ENCODE measurements around the gene CENPM. TPM values are rescaled to one million over a fixed set of nuclear protein-coding genes. Genes with fewer than 3 reads are reported as not detected.
"Not testable (repeated sequence)": the region's sequence is repeated elsewhere in the genome, so short reads cannot be mapped to it uniquely, and the experiment has no call there.

CENPM gene
- total RNA-seq, 1 donor from 2014 or later = 10.6 TPM

DNA sequence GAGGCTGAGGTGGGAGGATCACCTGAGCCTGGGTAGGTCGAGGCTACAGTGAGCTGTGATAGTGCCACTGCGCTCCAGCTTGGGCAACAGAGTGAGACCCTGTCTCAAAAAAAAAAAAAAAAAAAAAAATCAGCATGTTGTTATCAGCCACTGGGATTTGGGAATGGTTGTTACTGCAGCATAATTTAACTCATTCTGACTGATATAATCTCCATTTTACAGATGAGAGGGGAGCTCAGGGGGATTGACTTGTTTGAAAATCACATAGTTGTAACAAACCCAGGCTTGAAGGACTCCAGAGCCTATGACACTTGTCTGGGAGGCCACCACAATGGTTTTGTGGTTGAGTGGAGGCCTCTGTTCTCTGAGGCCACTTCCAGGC is 19.3 kb upstream of the CENPM start:
- ATAC-seq = no peak

DNA sequence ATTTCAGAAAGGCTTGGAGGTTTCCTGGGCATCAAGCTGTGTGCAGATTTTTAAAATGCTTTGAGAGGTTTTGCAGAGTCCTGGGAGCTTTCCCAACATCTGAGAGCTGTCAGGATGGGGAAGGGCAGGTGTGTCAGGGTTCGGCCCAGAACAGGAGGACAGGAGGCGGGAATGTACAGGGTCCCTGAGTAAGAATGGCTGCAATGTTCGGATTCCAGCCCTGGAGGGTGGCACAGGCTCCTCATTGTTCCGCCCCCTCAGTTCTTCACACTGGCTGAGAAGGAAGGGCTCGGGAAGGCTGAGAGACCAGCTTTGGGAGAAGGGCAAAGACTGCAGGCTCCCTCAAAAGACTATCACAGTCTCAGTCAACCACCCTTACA is 17.1 kb upstream of the CENPM start:
- no peak for ATAC-seq

DNA sequence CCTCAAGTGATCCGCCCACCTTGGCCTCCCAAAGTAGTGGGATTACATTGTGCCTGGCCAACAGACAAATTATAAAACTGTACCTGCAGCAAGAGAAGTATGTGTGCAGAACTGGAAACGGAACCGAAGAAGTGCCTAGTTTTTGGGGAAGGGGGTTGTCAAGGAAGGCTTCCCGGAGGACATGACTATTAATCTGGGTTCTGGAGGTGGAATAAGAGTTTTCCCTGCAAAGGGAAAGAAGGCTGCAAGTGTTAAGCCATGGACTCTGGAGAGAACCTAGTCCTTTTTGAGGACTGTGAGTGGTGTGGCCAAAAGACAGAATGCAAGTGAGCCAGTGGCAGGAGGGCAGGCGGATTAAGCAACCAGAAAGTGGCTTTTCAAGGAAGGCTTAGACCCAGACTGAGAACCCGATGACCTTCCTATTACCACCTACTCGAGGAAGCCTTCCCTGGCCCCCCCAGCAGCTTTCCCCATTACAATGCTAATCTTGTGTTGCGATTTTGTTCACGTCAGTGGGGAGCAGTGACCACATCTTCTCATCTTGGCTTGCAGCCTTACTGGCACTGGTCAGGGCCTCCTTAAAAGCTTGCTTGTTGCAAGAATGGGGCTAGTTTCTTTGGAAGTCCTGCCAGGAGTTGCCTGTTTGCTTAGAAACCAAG is 16.6 kb upstream of the CENPM start:
- ATAC-seq = no peak

DNA sequence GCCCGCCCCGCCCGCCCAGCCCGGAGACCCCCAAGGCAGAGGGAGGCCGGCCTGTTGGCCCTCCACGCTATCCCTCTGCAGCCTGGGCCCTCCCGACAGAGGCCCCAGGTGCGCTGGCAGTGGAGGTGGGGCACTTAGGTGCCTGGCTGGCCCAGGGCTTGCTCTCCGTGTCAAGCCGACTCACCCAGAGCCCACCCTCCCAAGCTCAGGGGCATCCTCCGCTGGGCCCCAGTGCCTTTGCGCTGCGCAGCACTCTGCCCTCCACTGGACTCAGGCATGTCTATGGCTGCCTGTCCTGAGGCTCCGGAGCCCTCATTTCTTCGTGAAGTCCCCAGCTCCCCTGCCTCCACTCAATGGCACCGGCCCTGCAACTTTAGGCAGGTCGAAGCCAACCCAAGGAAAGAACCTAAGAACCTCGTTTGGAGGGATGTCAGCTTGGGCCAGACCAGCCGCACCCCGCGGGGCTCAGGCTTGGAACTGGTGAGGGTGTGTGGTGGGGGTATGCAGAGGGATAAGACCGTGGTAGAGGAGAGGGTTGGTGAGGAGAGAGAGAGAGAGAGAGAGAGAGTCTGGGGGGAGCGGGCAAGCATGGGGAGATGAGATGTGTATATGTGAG is 11.1 kb upstream of the CENPM start:
- peak; percentile 35 for ATAC-seq

DNA sequence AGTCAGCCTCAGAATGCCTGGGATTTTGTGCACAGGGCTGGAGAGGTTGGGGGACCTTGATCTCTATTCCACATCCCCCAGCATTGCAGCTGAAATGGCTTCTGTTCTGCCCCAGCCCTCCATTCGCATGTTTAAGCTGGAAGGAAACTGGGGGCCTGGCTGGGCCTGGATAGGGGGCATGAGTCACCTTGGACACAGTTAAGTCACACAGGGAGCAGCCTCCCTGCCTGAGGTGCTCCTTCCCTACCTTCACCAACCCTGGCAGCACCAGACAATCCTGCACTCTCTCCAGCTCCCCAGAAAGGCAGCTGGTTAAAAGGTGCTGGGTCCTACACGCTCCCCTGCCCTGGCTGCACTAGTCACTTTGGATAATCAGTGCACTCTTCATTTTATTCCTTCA is 5.8 kb upstream of the CENPM start:
- peak; percentile 17 for ATAC-seq

DNA sequence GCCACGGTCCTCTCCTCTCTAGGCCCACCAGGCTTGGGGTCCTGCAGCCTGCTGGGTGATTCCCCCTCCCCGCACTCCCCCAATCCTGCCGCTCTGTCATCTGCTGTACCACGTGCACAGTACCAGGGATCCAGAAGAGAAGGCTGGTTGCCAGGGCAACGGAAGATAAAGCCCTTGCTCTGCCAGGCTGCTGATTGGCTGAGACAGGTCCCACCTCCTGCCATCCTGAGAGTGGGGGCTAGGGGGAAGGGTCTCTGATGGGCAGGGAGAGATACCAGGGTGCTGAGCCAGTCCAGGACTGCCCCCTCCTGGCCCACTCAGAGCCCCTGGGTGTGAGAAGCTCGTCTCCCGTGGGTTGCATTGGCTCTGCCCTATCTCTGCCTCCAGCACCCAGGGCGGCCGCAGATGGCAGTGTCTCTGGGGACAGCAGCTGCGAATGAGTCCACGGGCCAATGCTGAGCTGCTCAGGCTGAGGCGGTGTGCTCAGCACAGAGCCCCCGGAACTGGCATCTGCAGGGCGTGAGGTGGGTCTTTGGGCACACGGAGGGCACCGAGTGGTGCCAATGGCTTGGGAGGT is 5.0 kb upstream of the CENPM start, which contains the start of gene SMIM45:
Gene SMIM45, plus strand, starts transcription at position 253 of the 577 bp plus-strand sequence.
- ATAC-seq = peak; percentile 12

DNA sequence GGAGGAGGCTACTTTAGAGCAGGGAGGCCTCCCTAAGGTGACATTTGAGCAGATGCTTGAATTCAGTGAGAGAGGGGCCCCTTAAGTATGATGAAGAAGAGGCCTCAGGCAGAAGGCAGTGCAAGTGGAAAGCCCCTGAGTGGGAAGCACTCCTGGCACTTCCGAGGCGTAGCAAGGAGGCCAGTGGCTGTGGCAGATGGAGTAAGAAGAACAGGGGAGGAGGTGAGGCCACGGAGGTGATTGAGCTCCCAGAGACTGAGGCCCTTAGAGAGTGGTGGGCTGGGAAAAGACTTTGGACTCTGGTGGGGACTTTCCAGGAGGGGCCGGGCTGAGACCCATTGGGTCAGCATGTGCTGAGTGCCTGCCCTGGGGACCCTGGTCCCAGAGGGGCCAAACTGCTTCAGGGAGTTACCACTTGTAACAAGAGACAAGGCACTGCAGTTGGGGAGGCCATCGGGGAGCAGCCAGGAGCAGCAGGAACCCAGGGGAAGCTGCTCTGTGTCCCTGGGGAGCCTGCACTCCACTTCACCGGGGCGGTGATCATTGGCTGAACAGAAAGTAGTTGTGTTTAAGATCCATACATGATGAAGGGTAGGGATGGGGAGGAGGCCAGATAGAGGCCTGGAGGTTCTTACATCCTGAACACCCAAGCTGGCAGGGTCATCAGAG is 2.5 kb upstream of the CENPM start:
- ATAC-seq = no peak

DNA sequence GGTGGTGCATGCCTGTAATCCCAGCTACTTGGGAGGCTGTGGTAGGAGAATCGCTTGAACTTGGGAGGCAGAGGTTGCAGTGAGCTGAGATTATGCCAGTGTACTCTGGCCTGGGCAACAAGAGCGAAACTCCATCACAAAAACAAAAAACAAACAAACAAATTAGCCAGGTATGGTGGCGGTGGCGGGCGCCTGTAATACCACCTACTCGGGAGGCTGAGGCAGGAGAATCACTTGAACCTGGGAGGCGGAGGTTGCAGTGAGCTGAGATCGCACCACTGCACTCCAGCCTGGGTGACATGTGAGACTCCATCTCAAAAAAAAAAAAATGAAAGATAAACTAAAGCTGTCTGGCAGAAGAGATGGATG is 2.0 kb upstream of the CENPM start:
- ATAC-seq = not testable (repeated sequence)

DNA sequence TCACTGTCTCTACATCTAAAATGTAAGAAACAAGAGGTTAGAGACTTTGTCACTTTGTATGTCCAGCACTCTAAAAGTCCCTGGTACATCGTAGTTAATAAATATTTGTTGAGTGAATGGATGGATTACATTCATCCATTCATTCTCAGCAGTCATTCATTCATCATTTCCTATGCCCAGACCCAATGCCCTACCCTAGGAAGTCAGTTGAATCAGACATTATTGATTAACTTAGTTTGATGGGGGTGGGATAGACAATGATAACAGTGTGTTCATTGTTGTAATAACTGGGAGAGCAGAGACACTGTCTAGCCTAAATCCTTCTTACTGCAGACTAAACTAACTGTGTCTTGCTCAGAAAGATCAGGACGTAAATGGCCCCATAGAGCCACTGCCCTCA is 1.2 kb upstream of the CENPM start:
- ATAC-seq = no peak

DNA sequence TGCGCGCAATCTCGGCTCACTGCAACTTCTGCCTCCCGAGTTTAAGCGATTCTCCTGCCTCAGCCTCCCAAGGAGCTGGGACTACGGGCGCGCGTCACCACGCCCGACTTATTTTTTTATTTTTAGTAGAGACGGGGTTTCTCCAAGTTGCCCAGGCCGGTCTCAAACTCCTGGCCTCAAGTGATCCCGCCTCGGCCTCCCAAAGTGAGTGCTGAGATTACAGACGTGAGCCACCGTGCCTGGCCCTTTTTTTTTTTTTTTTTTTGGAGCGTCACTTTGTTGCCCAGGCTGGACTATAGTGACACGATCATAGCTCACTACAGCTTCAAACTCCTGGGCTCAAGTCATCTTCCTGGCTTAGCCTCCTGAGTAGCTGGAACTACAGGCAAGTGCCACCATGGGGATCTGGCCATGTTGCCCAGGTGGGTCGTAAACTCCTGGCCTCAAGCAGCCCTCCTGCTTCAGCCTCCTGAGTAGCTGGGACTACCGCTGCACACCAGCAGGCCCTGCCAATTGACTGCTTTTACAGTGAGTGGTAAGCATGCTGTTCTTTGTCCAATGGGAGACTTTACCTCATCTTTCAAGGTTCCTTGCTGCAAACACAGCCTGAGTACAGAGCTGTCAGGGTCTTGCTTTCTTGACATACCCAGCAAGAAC is 600 bp upstream of the CENPM start:
- no peak for ATAC-seq

DNA sequence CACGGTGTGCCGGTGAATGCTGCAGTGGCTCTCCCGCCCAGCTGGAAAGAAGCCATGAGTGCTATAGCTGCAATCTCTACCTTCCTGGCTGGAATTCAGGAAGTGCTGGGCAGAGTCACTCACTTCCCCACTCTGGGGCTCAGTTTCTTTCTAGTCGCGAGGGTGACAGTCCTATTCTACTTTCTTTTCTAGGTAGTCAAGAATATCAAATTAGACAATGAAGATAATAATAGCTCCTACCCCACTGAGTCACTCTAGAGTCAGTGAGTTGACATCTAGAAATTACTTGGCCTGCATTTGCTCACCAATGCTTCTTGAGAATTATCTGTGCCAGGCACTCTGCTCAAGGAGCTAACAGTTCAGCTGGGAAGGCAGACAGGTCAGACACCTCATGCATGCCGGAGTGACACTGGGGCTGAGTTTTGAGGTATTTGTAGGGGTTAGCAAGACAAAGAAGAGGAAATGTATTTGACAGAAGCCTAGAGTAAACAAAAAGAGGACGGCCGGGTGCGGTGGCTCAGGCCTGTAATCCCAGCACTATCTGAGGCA is 3.2 kb downstream of the CENPM start:
- peak; percentile 10 for ATAC-seq

DNA sequence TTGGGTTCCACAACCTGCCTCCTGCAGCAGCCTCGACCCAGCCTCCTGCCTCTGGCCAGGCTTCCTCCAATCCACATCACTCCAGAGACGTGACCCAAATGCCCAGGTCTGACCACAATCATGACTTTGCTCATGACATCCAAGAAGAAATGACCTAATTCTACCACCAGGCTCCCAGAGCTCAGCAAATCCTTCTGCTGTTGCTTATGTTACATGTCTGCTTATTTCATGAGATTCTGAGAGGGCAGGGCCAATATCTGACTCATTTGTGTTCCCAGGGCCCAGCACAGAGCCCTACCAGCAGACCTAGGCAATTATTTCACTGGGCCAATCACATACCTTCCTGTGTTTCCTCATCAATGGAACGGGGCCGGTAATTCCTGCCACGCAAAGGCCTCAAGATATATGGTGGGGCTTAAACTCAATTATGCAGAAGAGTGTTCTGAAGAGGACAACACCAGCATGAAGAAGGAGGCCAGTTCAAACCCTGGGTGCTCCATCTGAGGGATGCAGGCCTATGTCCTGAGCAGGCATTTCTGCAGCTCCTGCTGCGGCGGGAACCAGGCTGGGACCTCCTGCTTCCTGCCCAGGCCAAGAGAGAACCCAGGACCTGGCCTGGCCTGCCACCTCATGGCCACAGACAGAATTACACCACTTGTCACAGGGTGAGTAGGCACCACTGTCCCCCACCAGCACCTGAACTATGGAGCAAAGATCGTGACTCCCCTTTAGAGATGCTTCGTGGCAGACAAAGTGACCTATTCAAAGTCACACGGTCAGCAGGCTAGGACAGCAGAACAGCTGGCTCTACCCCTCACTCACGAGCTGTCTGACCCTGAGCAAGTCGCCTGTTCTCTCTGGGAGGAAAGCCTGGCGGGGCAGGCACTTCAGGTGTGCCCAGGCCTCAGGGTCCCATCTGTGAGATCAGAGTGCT is 5.9 kb downstream of the CENPM start:
- ATAC-seq = peak; percentile 78

DNA sequence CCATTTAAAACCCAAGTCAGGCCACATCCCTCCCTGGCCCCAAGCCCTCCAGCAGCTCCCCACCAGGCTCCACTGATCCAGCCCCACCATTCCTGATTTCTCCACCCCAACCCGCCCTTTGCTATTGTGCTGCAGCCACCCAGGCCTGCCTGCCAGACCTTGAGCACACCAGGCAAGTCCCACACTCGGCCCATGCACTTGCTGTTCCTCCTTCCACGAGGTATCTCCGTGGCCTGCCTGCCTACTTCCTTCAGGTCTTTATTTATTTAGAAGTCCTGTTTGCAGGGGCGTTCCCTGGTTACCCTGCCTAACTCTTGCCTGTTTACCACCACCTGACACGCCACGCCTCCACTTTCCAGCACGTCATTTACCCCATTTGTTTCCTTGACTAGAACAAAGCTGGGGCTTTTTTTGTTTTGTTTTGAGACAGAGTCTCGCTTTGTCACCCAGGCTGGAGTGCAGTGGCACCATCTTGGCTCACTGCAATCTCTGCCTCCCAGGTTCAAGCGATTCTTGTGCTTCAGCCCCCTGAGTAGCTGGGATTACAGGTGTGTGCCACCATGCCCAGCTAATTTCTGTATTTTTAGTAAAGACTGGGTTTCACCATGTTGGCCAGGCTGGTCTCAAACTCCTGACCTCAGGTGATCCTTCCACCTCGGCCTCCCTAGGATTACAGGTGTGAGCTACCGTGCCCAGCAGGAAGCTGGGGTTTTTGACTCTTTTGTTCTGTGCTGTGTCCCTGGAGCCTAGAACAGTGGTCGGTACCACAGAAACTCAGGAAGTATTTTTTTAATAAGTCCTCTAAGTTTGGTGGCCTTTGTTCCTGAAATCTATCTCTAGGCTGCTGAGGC is 6.7 kb downstream of the CENPM start:
- ATAC-seq = peak; percentile 63

DNA sequence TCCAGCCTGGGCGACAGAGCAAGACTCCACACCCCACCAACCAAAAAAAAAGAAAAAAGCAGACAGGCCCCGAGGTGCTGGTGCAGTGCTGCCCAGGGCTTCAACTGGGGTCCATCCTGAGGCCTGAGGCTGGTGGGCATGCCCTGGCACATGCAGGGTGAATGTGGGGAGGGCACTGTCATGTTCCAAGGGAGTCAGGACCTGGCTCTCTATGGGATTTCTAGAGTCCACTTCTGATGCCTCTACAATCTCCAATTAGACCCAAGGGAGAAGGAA is 10.1 kb downstream of the CENPM start:
- no peak for ATAC-seq

DNA sequence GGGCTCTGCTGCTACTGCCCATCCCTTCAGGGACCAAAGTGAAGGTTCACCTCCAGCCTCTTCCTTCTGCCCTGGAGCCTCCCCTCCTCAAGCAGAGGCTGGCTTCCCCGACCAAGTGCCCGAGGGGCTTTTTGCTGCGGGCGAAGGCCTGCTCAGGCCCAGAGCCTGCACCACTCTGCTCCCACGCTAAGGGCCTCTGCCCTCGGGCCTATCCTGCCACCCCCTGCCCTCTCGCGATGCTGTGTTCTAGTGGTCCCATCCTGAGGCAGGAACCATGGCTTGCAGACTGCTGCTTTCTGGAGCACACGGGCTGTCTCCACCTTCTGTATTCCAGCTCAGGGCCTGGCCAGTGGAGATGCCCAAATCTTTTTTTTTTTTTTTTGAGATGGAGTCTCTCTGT is 11.4 kb downstream of the CENPM start:
- no peak for ATAC-seq

DNA sequence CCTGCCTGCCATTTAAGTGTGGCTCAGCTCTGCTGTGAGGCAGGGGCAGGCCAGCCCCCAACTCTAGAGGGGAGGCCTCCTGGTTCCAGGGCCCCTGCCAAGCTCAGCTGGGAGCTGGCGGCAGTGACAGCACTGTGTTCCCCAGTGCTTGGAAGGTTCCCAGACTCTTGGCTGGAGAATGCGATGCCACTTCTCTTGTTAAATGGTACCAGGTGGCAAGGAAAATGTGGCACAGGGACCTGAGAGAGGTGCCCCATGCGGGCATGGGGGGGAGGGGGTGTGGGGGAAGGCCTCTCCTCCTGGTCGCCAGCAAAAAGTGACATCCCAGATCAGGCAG is 12.0 kb downstream of the CENPM start:
- no peak for ATAC-seq

DNA sequence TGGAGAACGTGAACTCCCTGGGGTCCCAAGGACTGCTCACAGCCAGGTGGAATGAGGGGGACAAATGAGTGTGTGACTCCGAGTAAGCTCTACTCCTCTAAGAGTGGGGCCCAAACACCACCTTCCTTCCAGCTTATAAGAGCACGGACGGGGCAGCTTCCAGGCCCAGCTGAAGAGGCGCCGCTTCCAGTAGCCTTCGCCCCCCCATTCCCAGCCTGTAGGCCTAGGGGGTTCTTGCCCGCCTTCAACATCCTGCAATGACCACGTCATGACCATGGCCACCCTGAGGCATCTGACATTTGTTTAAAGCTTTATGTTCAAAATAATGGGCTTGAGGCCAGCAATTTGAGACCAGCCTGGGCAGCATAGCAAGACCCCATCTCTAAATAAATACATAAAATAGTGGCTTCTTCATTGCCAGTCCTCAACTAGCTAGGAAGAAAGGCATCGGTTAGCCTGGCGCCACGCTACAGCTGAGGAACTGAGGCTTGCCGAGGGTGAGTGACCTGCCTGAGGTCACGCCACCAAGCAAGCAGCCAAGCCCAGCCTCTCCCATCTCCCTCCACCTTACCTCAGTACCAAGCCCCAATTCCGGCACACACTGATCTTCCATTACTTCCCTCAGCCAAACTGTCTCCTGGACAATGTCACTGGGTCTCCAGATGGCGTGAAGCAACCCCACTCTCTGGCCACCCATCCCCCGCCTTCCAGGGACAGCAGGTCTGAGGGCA is 12.5 kb downstream of the CENPM start:
- ATAC-seq = no peak

DNA sequence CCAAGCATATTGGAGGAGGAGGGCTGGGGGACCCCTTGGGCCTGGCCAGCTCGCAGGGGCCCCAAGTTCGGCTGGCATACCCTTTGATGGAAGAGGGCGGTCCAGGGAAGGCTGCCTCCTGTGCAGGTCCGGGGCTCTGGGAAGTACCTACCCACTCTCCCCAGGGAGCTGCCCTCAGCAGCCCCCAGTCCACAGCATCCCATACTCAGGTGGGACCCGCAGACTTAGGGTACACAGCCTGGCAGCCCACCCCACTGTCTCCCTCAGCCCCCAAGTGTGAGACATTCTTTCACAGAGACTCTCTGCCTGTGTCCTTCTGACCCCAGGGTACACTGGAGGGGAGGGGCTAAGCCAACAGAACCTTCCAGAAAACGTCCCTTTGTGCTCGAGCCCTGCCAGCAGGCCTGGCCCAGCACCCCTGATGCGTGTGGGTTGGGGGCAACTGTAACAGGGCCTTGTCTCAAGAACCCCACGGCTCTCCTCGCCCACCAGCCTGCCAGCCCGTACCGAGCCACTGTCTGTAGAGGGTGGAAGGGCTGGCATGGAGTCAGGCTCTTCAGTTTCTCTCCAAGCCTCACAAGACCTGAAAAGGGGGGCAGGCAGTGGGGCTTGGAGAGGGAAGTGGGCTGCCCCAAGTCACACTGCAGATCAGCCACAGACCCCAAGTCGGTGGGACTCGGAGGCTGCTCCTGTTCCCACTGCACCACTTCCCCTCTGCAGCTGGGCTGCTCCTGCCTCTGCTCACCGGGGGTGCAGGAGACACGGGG is 13.4 kb downstream of the CENPM start:
- ATAC-seq = no peak

DNA sequence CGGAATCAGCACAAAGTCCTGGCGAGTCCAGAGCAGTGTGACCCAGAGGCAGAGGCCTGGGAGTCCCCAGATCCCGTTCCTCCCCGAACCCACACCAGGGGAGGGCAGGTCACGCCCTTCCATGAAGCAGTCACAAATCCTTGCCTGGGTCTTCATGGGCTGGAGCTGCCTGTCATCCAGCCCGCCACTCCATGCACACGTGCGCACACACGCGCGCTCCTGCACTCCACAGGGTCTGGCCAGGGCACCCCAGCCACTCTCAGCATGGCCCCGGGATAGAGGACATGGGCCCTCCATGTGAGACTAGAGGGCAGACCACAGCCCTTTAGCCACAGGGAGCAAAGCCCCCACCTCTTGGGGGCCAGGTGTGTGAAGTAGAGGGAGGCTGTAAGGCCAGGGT is 14.6 kb downstream of the CENPM start:
- ATAC-seq = no peak

Data from esophagus mucosa (tissue), 1 donor.